PFSK-1 (cell line): ENCODE measurements around the gene TTR.

Experiments
- FOXP2 ChIP-seq: optimal IDR thresholded peaks from 2 replicates; pipeline ENCODE3; 2011; ENCODE audit warnings: borderline replicate concordance, control low read depth, inconsistent platforms; ENCODE audit not compliant: insufficient read depth; ENCODE audit errors: extremely low read length, extremely low read depth
- POLR2AphosphoS5 ChIP-seq: IDR thresholded peaks from 2 replicates; pipeline ENCODE4 v1.6.1; 2012; ENCODE audit warnings: low read depth, mild to moderate bottlenecking, control low read depth, low read length, moderate library complexity
- REST ChIP-seq, 2 experiments: IDR thresholded peaks; 2 replicates each; pipeline versions ENCODE4 v1.6.1 to v1.8.0; 2011 to 2012; ENCODE audit warnings: low read depth in 2 of 2, low read length in 2 of 2, control low read depth in 1 of 2, inconsistent platforms in 1 of 2, mild to moderate bottlenecking in 1 of 2, moderate library complexity in 1 of 2; ENCODE audit not compliant: insufficient read depth in 1 of 2
- SIN3A ChIP-seq: IDR thresholded peaks from 2 replicates; pipeline ENCODE4 v1.6.1; 2012; ENCODE audit warnings: mild to moderate bottlenecking, low read length, moderate library complexity, borderline replicate concordance; ENCODE audit not compliant: insufficient read depth
- TAF1 ChIP-seq: IDR thresholded peaks from 2 replicates; pipeline ENCODE4 v1.6.1; 2012; ENCODE audit warnings: low read length, control low read depth, borderline replicate concordance; ENCODE audit not compliant: insufficient read depth

Gene TTR

GRCh38 chr18:31603315-31603714 is 11.6 kb downstream of the TTR start:
- TF ChIP-seq POLR2AphosphoS5 (no peak), FOXP2 (no peak), REST (IDR thresholded peaks at IDR 0.05; ENCODE audit: insufficient read depth in 1 of 2, low read depth in 2 of 2, low read length in 2 of 2) (no peak), TAF1 (no peak), SIN3A (no peak)

- no peak for TF ChIP-seq TAF1
- no peak for TF ChIP-seq FOXP2
- TF ChIP-seq REST (IDR thresholded peaks at IDR 0.05; ENCODE audit: insufficient read depth in 1 of 2, low read depth in 2 of 2, low read length in 2 of 2) = no peak
- no peak for TF ChIP-seq SIN3A
- TF ChIP-seq POLR2AphosphoS5 = no peak
Observed at GRCh38 chr18:31606265-31606664, 14.6 kb downstream of the TTR start.

GRCh38 chr18:31607384-31607783 is 15.7 kb downstream of the TTR start:
- TF ChIP-seq TAF1 (no peak), FOXP2 (no peak), POLR2AphosphoS5 (no peak), REST (IDR thresholded peaks at IDR 0.05; ENCODE audit: insufficient read depth in 1 of 2, low read depth in 2 of 2, low read length in 2 of 2) (no peak), SIN3A (no peak)

- TF ChIP-seq SIN3A (no peak), TAF1 (no peak), FOXP2 (no peak)
Observed at GRCh38 chr18:31609886-31610285, 18.2 kb downstream of the TTR start.

DNA sequence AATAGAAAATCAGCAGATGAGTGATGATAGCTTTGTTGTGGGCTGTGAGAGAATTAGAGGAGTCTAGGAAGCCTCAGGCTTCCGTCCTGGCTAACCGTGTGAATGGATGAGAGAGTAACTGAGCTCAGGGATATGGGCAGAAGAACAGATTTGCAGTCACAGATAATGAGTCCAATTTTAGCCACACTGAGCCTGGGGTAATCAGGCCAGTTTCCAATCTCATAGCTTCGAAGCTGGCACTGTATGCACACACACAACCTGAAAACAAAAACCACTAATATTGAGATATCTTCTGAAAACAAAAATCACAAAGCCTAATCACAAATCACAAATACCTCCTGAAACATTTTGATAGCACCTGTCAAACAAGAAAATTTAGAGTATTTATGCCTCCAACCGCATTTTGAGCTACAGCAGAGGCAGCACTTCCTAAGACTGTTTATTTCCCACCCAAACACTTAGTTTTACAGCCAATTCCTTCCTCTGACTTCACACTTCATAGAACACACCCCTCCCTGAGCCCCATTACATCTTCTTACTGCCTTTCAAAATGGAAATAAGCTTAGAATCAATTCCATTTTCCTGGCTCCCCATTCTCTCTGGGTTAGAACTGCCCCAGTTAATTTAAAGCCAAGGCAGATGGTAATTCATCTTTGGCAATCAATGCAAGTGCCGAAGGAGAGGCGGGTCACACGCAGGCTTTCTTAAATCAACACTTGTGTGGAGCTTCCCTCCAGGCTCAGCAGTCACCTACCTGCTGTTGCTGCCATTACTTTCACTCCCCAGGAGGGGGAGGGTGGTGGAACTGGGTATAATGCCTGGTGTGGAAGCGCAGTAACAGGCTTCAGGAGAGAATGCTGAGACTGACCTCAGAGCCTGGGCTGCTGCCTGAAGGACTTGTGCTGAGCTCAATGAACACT is 18.9 kb downstream of the TTR start:
- TF ChIP-seq POLR2AphosphoS5 (no peak), SIN3A (no peak), FOXP2 (no peak), REST (IDR thresholded peaks at IDR 0.05; ENCODE audit: insufficient read depth in 1 of 2, low read depth in 2 of 2, low read length in 2 of 2) (no peak), TAF1 (no peak)
